Body of pancreas (tissue), 4 donors: ENCODE results near the gene NHERF1.
A peak's percentile ranks its signal among the peaks of the same experiment; 100 is the strongest.

ENCODE experiments used
- CTCF ChIP-seq, 7 experiments: fragments of 450-650 bp in 4 of 7; fragments of 200-600 bp in 3 of 7; sonication (generic) in 3 of 7; IDR thresholded peaks; one replicate each; pipeline ENCODE4 v1.5.1; 2016 to 2019; ENCODE audit warnings: antibody characterized with exemption in 7 of 7
- POLR2A ChIP-seq, 3 donors: fragments of 450-650 bp; IDR thresholded peaks; one replicate each; pipeline ENCODE4 v1.6.1; 2016; ENCODE audit warnings: antibody characterized with exemption in 3 of 3, mild to moderate bottlenecking in 2 of 3

- TF ChIP-seq POLR2A (IDR thresholded peaks at IDR 0.05): no peak
- peak in 3 of 7 experiments; percentile 9 to 19 (median 15) for TF ChIP-seq CTCF (IDR thresholded peaks at IDR 0.05)
These were observed 32.2 kb downstream of the NHERF1 start for GRCh38 chr17:74780443-74781238.
